Measurements from ENCODE around the gene OSBPL5.

DNA sequence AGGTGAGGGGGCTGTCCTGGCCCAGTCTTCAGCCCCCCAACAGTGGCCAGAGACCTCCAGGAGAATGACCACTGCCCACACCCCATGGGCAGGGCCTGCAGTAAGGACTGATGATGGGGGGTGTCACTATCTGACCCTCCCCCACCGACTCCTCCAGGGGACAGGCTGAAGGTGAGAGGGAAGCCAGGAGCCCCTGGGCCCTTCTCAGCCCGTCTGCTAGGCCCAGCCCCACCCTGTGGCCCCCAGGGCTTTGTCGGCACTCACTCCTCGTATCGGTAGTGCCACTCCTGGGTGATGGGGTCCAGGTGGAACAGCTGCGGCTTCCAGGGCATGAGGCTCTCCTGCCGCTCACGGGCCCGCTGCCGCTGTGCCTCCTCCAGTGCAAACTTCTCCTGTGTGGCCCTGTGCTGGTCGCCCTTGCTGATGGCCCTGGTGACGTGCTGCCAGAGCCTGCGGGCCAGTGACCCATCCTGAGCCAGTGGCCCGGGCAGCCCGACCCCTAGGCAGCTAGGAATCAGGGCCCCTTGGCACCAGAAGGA lies 72.4 kb downstream of the OSBPL5 start:
- TF ChIP-seq THRAP3 (IDR thresholded peaks at IDR 0.05; ENCODE audit: borderline replicate concordance) (no peak), MTF1 (CRISPR knock-in tag; IDR thresholded peaks at IDR 0.05; ENCODE audit: borderline replicate concordance) (no peak), MXI1 (IDR thresholded peaks at IDR 0.05; ENCODE audit: low read depth, low read length) (no peak), KLF16 (IDR thresholded peaks at IDR 0.05) (no peak), RAD21 (CRISPR knock-in tag; conservative IDR thresholded peaks at IDR 0.05 in 1 of 2, IDR thresholded peaks at IDR 0.05 in 1 of 2) (no peak), ZBED1 (IDR thresholded peaks at IDR 0.05) (no peak), SMARCC2 (IDR thresholded peaks at IDR 0.05; ENCODE audit: low read depth) (no peak), RAD51 (IDR thresholded peaks at IDR 0.05; ENCODE audit: borderline replicate concordance, low read depth) (no peak)
- TF ChIP-seq, protein P1, sequence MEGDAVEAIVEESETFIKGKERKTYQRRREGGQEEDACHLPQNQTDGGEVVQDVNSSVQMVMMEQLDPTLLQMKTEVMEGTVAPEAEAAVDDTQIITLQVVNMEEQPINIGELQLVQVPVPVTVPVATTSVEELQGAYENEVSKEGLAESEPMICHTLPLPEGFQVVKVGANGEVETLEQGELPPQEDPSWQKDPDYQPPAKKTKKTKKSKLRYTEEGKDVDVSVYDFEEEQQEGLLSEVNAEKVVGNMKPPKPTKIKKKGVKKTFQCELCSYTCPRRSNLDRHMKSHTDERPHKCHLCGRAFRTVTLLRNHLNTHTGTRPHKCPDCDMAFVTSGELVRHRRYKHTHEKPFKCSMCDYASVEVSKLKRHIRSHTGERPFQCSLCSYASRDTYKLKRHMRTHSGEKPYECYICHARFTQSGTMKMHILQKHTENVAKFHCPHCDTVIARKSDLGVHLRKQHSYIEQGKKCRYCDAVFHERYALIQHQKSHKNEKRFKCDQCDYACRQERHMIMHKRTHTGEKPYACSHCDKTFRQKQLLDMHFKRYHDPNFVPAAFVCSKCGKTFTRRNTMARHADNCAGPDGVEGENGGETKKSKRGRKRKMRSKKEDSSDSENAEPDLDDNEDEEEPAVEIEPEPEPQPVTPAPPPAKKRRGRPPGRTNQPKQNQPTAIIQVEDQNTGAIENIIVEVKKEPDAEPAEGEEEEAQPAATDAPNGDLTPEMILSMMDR (IDR thresholded peaks at IDR 0.05 in 2 of 3, conservative IDR thresholded peaks at IDR 0.05 in 1 of 3; ENCODE audit: insufficient read depth in 2 of 3, low read depth in 1 of 3, low read length in 3 of 3), result no peak
